Heart left ventricle (tissue), 13 donors: Measurements from ENCODE around the gene MYO5B.

ENCODE experiments used
- CTCF ChIP-seq, 12 donors: fragments of 200-600 bp; sonication (generic) in 4 of 12; IDR thresholded peaks; one replicate each; pipeline versions ENCODE4 v1.5.0 to v1.8.0; 2018 to 2022; ENCODE audit warnings: antibody characterized with exemption in 12 of 12, mild to moderate bottlenecking in 5 of 12
- POLR2A ChIP-seq, 2 donors: fragments of 450-650 bp; IDR thresholded peaks; one replicate each; pipeline ENCODE4 v1.6.1; 2017; ENCODE audit warnings: antibody characterized with exemption in 2 of 2, mild to moderate bottlenecking in 2 of 2, moderate library complexity in 2 of 2
- donor health status: ischemic (EF 13 %, LVEDD 7.1; RV severe dilation, severe dysfunction).
- donor health status: DM: no; HTN: yes; CAD: no.
- donor health status: DM: no; HTN: no; CAD: no.
- donor health status: ischemic (EF 25% LVEDD 6.9; RV normal size, moderate dysfunction).
- donor health status: ischemic (EF 25% LVEDD 5.7; RV mildly dilated, moderate dysfunction).
- donor health status: ischemic (EF 35%, LVEDD 5.7; RV mildly dilated, moderate dysfunction).
- donor health status: nonischemic (EF 11% LVEDD 7.7; RV severe dilation, severe dysfunction).
- donor health status: DM: yes; HTN: yes; CAD: no.
- donor health status: PGD.
- donor health status: ischemic (EF 29% LVEDD 5.4; RV normal size, mild dysfunction).
- donor health status: nonischemic (EF 23%, LVEDD 6.1; RV moderate dilation, normal function).

GRCh38 chr18:50171406-50171805 lies 23.5 kb downstream of the MYO5B start:
- no peak for TF ChIP-seq CTCF (IDR thresholded peaks at IDR 0.05)
- TF ChIP-seq POLR2A (IDR thresholded peaks at IDR 0.05) = no peak
